Stimulated activated CD8-positive, alpha-beta memory T cell treated with anti-CD3 and anti-CD28 coated beads, Interleukin-15, amount 100 ng/mL, for 48 hours (primary cell): ENCODE measurements around the gene ASF1A.

Experiments
- DNase-seq, 2 donors: peaks; one replicate each; pipeline ENCODE4 v3.0.0-alpha.2; 2020; ENCODE audit warnings: low read depth in 2 of 2

Gene ASF1A

DNA sequence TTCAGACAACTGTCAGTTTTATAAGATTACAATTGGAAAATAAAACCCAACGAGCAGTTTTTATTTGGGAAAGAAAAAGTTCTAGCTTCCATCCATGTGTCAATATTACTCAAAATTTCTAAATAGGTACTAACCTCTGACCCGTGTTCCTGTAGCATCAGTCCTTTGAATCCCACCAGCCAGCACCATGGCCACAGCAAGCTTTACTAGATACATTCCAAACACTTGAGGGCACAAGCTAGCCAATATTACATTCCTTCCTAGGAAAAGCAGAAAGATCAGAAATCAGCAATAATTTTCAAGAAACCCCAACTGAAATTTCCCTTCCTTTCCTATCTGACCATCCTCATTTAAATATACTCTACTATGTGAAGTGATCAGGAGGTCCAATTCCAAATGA lies 19.2 kb downstream of the ASF1A start:
- no peak for DNase-seq

- DNase-seq = no peak
These were observed 20.6 kb downstream of the ASF1A start for GRCh38 chr6:118914598-118914997.

DNA sequence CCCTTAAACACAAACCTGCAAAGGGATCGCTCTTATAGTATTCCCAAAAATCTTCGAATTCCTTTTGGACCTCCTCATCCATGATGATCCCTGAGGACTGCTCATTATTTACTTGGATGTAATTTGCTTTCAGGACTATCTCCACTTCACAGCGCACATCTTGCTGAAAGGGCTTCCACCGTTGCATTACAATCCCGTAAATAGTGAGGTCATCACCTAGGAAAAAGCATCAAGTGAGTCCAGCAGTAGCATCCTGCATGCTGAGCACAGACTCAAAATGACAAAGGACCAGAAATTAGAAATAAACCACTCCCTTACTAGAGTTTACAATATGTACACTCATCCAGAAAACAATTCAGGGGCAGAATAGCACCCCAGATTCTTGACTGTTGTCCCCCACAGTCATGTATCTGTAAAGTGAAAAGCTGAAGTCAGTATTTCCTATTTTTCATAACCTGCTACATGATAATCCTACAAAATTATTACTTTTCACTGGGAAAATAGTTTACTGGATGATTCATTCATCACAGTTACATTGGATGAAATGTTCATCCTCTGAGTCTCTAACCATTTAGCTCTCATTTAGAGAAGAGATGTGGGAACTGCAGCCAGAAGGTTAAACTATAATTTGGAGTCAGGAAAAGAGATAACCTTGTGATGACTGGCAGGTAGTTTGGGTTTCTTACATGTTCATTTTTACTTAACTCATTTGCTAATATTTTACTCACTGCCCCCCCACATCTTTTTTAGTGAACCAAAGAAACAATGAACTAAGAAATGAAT lies 23.8 kb downstream of the ASF1A start:
- no peak for DNase-seq

- no peak for DNase-seq
These were observed 24.4 kb downstream of the ASF1A start for GRCh38 chr6:118918329-118918725.

- DNase-seq = no peak
These were observed 27.1 kb downstream of the ASF1A start for GRCh38 chr6:118921084-118921483.

- DNase-seq = no peak
These were observed 29.1 kb downstream of the ASF1A start for GRCh38 chr6:118923035-118923434.

DNA sequence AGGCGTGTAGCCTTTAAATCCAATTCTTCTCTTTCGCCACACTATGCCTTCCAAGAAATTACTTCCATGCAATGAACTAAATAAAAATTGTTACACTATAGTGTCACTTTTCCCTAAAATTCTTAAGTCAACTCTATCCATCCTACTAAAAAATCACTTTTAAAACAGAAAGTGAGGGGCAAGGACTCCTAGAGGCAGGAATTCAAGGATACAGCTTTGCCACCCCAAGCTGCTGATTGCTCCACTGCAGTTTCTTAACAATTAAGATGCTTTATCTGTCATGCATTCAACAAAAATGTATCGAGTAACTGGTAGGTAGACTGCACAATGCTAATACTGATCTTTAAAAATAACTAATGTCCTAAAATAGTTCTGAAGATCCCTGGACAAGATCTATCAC lies 36.7 kb downstream of the ASF1A start:
- DNase-seq = no peak

GRCh38 chr6:118931436-118931835 lies 37.5 kb downstream of the ASF1A start:
- DNase-seq = no peak

GRCh38 chr6:118932421-118932820 lies 38.5 kb downstream of the ASF1A start:
- DNase-seq = no peak

GRCh38 chr6:118933855-118934460 lies 40.0 kb downstream of the ASF1A start:
- no peak for DNase-seq

DNA sequence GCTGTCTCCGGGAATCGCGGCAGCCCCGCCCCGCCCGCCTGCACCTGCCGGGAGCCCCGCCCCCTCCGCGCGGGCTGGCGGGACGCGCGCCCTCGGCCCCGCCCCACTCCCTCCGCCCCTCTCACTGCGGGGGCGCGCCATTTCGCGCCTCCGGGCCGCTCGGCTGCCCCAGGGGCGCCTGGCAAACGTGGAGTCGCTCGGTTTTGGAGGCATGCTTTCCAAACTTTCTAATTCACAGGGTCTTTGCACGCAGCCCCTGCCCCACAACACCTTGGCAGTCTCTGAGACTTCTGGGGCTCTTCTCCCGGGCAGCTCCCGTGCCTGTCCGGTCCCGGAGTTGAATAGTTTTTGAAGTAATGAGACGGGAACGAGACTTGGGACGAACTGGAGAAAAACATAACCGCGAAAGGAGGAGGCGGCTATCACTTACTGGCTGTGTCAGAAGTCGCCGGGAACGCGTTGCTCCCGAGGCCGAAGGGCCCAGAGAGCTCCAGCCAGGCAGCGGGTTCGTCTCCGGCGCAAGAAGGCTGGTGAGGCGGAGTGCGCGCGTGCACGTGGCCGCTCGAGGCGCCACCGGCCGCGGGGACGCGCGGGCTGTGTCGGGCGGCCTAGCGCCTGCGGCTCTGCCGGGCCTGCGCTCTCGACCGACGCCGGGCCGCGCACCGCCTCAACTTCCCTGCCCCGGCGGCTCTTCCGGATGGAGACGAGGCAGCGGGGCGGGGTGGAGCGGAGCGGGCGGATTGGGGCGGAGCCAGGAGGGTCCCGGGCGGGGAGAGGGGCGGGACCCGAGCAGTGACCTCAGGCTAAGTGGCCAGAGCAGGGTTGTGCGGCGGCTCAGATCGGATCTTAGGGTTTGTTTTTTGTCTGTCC lies 40.7 kb downstream of the ASF1A start, which contains the start of gene MCM9:
MCM9 (minus strand) TSS at position 699 of the 870 bp plus-strand sequence. CDS start 3,436 bp downstream, outside the sequence.
- DNase-seq = peak; percentile 84 to 86

- no peak for DNase-seq
These were observed 41.3 kb downstream of the ASF1A start for GRCh38 chr6:118935331-118935668.

DNA sequence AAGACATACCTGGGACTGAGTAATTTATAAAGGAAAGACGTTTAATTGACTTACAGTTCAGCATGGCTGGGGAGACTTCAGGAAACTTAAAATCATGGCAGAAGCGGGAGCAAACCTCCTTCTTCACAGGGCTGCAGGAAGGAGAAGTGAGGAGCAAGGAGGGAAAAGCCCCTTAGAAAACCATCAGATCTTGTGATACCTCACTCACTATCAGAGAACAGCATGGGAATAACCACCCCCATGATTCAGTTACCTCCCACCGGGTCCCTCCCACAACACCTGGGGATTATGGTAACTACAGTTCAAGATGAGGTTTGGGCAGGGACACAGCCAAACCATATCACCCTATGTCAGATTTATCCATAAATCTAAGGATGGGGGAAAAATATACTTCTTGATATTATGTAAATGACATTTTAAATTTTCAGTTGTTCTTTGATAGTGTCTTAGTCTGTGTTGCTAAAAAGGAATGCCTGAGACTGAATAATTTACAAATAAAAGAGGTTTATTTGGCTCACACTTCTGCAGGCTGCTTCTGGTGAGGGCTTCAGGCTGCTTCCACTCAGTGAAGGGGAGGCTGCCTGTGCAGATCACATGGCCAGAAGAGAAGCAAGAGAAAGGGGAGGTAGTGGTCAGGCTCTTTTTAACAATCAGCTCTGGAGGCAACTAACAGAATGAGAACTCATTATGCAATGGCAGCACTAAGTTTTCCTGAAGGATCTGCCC lies 42.2 kb downstream of the ASF1A start:
- DNase-seq = no peak

DNA sequence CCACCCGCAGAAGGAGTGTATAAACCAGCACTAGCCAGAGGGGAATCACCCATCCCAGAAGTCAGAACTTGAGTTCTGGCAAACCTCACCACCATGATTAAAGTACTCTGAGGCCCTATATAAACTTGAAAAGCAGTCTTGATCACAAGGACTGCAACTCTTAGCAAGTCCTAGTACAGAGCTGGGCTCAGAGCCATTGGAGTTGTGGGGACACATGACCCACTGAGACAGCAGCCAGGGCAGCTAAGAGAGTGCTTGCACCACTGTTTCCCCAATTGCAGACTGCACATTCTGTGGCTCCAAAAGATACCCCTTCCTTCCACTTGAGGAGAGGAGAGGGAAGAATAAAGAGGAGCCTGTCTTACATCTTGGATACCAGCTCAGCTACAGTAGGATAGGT lies 45.7 kb downstream of the ASF1A start:
- DNase-seq = no peak

- DNase-seq = no peak
These were observed 46.8 kb downstream of the ASF1A start for GRCh38 chr6:118940770-118941169.

GRCh38 chr6:118945217-118945616 lies 51.3 kb downstream of the ASF1A start:
- no peak for DNase-seq

DNA sequence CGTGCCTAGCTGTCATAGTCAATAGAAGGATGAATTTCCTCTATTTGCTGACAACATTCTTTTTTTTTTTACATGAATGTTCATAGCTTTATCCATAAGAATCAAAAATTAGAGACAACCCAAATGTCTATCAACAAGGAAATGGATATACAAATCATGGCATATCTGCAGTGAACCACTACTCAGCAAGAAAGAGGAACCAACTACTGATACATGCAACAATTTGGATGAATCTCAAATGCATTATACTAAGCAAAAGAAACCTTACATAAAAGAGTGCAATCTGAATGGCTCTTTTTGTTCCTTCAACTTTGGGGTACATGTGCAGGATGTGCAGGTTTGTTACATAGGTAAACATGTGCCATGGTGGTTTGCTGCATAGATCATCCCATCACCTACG lies 58.7 kb downstream of the ASF1A start:
- DNase-seq = no peak

- no peak for DNase-seq
These were observed 59.4 kb downstream of the ASF1A start for GRCh38 chr6:118953391-118953790.
